Breast epithelium (tissue), 3 donors: Measurements from ENCODE around the gene BRD2.

Experiments used
- POLR2AphosphoS5 ChIP-seq, 3 donors: sonication (generic); formaldehyde crosslinking; IDR thresholded peaks; one replicate each; pipeline ENCODE4 v1.6.1; 2017; ENCODE audit warnings: antibody characterized with exemption in 3 of 3
- TF ChIP-seq, protein P1 (sequence below), 3 donors: fragments of 450-650 bp; IDR thresholded peaks; one replicate each; pipeline ENCODE4 v1.5.1; 2016 to 2017; ENCODE audit warnings: antibody characterized with exemption in 3 of 3, mild to moderate bottlenecking in 3 of 3, moderate library complexity in 3 of 3

DNA sequence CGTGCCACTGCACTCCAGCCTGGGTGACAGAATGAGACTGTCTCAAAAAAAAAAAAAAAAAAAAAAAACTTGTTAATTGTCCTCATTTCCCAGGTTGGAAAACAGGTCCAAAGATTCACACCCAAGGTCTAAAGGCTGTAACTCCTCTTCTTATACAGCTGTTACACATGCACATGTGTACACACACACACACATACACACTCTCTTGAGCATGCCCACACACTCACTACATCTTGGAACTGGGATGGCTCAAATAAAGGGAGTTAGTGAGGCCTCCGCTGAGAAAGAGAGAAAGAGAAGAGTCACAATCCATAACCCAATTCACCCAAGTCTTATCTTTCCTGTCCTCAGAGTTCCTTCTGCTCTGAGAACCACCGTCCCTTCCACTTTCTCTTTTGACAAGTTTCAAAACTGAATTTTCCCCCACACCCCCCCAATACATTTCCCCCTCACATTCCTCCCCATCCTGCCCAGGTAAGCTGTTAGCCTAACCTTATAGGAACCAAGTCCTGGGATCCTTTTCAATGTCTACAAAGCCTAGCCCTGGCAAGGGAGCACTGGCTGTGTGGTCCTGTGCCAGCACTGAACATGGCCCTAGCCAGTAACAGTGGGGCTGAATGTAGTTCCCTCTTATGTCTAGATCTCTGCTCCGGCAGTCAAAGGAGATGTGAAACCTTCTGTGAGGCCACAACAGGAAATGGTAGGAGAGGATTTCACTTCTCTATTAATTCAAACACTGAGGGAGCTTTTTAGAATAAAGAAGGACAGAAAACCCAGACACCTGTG lies 24.3 kb upstream of the BRD2 start:
- TF ChIP-seq, protein P1, sequence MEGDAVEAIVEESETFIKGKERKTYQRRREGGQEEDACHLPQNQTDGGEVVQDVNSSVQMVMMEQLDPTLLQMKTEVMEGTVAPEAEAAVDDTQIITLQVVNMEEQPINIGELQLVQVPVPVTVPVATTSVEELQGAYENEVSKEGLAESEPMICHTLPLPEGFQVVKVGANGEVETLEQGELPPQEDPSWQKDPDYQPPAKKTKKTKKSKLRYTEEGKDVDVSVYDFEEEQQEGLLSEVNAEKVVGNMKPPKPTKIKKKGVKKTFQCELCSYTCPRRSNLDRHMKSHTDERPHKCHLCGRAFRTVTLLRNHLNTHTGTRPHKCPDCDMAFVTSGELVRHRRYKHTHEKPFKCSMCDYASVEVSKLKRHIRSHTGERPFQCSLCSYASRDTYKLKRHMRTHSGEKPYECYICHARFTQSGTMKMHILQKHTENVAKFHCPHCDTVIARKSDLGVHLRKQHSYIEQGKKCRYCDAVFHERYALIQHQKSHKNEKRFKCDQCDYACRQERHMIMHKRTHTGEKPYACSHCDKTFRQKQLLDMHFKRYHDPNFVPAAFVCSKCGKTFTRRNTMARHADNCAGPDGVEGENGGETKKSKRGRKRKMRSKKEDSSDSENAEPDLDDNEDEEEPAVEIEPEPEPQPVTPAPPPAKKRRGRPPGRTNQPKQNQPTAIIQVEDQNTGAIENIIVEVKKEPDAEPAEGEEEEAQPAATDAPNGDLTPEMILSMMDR (IDR thresholded peaks at IDR 0.05) = no peak
- TF ChIP-seq POLR2AphosphoS5 (IDR thresholded peaks at IDR 0.05) = no peak
